ENCODE results near the gene HS6ST2.

The HS6ST2 gene

DNA sequence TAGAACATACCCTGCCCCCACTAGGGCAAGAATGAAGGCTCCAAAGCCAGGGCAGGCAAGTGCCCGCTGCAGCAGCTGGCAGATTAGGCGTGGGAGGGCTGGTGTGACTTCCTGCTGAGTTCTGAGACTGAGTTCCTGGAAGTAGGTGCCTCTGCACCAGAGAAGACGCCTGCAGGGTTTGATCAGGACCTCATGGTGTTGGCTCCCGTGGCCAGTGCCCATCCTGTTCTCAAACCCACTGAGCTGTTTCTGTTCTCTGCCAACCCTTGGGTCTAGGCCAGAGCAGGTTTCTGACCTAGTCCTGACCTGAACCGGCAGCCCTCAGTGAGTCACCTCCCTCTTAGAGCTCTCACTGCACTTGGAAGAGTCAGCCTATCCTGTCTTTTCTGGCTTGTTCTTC lies 220.7 kb downstream of the HS6ST2 start:
- peak; percentile 47 for DNase-seq

DNA sequence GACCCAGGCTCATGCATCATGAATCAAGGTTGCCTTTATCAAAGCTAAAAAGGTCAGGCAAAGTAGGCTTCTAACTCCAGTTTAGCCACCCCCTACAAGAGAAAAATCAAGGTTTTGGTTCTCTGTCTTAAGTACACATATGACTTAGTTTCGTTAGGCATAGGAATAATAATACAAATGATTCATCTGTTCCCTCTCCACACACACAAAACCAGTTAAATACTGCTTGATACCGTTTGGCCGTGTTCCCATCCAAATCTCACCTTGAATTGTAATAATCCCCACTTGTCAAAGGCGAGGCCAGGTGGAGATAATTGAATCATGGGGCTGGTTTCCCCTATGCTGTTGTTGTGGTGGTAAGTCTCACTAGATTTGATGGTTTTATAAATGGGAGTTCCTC lies 226.2 kb downstream of the HS6ST2 start:
- peak; percentile 2 for DNase-seq

DNA sequence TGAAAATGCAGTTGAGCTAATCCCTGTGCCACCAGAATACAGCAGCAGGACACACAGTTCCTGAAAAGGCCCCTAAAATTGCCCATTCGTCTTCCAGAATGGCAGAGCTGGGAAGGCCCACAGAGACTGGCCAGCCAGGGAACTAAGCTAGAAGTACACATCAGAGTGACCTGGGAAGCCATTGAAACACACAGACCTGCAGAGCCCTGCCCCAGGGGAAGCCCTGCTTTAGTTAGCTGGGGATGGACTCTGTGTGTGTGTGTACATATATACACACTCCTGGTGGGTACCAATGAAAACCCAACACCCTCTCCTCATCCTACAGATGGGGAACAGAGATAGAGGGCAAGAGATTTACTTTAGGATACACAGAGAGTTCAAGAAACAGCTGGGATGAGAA lies 227.7 kb downstream of the HS6ST2 start:
- no peak for DNase-seq

DNA sequence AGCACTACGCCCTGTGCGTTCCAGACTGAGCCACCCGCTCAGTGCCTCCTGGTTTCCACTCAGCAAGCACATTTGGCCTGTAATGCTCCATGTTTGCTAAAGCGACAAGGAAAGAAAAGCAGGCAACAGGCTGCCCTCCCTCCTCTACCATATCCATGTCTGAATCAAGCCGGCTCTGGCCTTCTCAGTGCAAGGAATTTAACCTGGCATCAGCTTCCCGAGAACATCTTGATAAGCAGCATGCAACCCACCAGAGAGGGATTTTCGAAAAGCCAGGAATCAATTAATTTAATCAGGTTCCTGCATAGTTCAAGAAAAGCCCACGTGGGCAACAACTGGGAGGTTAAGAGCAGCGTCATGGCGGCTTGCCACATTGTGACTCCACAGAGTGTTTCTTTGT lies 228.2 kb downstream of the HS6ST2 start:
- DNase-seq = no peak

DNA sequence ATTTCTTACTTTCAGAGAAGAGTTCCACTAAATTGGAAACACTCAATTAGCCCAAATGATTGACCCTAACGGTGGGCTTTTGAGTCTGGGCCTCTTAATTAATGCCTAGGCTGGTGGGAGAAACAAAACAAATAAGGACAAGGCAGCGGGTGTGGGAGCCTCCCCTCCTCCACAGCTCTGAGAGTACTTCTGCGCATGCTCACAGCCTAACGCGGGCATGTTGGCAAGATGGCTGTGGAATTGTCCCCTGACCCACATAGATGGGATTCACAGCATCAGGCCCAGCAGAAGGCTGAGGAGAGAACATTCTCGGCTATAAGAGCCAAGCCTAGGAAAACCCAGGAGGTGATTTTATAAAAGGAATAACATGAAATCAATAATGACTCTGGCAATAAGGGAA lies 230.1 kb downstream of the HS6ST2 start:
- DNase-seq = no peak

DNA sequence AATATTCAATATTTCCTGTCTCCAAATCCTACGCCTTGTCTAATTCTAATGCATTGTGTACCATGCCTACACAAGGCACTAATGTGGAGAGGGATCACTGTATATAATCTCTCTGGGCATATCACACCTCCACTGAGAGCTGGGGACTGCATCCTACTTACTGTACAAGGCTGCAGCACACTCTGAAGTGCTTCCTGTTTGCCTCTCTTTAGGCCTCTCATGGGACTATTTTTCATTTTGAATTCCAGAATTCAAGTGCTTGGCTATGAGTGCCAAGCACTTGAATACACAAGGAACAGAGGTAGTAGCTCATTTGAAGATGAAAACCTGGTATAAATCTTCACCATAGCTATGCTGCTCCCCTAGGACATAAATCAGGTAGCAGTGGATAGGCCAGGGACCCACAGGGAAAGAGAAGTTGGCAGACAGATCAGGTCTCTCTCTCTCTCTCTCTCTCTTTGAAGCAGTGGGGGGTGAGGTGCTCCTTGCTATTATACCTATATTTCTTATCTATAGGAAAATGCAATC lies 239.9 kb downstream of the HS6ST2 start:
- DNase-seq = no peak

DNA sequence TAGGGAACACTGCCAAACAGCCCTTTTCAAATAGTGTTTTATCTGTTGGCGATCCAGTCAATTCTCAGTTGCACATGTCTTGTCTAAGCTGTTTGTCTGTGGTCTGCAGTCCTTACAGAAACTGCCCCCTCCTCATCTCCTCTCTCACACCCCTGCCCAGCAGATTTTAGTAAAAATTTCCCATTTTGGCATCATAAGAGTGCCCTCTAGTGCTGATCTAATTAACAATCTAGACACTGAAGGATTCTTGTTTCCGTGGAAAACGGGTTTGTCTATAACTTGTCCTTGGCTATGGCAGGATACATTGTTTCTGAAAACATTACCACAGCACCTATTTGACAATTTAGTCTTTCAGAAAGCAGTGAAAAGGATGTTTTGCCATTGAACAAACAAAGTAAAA lies 242.4 kb downstream of the HS6ST2 start:
- DNase-seq = no peak

DNA sequence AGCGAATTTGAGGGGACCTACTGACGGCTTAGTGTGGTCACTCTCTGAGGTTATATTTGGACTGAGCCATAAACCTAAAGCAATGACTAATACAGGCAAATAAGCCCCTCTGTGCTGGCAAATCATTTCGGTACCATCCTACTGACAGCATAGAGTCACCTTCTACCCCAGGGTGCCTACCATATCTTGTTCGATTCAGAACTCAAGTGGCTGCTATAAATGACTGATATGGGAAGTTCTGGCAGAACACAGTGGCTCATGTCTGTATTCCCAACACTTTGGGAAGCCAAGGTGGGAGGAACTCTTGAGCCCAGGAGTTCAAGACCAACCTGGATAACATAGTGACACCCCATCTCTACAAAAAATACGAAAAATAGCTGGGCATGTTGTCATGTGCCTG lies 243.5 kb downstream of the HS6ST2 start:
- DNase-seq = no peak

DNA sequence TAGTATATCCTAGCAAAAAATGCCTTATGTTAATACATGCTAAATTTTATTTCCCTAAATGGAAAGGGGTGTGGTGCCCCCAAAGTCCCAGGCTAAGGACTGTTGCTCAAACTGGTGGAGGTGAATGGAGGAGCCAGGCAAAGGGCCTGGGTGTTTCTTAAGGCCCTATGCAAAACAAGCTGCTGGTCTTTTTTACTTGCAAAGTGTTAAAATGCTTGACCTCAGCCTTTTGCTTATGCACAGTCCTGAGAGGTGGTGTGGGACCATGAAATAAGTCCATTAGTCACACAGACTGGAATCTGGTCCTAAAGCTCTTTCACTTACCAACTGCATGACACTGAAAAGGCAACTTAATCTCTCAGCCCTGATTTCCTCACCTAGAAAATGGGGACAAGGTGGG lies 246.1 kb downstream of the HS6ST2 start:
- no peak for DNase-seq

DNA sequence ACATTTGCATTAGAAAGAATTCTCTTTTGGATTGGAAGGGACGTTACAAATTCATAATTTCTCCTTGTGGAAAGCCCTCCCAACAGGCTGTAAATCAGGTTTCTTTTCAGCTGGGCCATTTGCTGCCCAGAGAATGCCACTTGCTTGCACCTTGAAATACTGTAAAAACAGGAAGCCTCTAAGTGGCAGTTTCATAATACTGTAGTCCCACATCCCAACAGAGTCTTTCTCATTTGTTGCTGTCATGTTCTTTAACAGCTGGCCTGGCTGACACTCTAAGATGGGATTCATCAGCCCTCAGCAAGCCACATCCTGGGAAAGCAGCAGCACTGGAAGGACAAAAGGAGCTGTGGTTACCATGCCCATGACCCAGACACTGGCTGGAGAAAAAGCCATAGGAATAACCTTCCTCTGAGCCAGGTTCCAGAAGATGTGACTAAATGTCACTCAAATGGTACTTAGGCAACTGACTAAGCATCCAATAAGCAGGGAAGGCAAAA lies 247.7 kb downstream of the HS6ST2 start:
- no peak for DNase-seq

DNA sequence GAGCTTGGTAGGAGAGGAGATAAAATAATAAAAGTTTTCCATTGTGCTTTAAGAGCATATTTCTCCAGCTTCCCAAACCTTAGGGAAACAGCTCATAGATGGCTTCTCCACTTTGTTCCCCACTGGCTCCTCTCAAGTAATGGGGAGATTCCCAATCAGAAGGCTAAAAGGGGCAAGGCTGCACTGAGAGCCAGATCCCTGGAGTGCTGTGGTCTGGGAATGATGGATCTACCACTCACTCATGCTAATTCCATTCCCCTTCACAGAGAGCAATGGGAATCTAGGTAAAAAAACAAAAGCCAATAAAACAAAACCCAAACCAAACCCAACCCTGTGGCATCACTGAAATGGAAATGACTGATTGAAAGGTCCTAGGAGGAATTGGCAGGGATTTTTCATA lies 249.9 kb downstream of the HS6ST2 start:
- DNase-seq = no peak

DNA sequence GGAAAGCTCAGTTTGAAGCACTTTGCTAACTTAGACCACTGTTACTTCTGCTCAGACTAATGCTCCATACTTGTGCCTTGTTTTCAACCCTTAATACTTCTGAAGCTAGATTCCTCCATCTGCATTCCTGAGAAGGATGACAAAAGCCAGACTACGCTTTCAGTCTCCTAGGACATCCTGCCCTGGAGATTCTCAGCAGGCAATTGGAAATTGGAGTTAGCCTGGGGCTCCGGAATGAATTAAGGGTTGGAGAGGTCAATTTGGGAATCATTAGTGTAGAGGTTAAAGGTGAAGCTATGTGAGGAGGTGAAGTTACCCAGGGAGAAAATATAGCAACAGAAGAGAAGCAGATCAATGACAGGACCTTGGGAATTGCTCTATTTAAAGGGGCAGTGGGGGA lies 253.7 kb downstream of the HS6ST2 start:
- DNase-seq = no peak

DNA sequence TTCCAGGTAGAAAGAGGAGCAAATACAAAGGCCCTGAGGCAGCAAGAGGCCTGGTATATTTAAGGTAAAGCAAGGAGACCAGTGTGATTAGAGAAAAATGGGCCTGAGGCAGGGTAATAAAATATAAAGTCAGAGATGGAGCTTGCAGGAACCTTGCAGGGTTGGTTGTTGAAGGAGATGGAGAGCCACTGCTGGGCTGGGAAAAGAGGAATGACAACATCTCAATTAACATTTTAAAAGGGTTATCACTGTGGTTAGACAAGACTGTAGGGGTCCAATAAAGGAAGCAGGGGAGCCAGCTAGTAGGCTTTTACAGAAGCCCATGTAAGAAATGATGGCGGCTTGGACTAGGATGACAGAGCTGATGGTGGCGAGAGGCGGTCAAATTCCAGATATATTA lies 264.0 kb downstream of the HS6ST2 start:
- no peak for DNase-seq

DNA sequence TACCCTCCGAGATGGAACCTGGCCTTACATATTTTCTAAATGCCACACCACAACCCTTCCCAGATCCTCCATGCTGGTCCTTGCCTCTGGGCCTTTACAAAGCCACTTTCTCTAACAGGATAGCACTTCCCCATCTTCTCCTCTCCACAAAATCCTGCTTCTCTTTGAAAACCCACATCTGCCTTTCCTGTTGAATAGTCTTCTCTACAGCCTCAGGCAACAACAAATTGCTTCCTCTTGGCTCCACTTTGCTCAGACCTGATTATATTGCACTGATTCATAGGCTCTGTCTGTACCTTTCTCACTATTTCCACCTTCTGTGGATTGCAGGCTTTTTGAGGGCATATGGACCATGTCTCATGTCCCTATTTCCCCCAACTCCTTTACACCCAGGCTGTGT lies 265.9 kb downstream of the HS6ST2 start:
- no peak for DNase-seq

DNA sequence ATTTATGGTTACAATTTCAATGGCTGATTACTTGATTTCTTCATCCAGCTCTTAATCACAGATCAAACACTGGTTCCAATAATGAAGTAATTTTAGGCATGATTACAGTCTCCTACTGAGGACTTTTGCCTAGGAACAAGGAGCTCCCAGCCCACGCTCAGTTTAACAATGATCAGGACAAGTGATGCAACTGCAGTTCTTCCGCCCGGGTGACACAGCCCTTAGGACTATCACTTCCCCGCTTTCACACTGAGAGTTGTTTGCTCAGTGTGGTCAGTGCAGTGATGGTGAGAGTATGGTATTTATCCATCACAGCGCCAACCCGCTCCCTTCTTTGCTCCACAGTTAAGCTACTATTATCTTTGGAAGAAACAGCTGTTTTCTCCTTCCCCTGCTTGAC lies 266.4 kb downstream of the HS6ST2 start:
- no peak for DNase-seq

DNA sequence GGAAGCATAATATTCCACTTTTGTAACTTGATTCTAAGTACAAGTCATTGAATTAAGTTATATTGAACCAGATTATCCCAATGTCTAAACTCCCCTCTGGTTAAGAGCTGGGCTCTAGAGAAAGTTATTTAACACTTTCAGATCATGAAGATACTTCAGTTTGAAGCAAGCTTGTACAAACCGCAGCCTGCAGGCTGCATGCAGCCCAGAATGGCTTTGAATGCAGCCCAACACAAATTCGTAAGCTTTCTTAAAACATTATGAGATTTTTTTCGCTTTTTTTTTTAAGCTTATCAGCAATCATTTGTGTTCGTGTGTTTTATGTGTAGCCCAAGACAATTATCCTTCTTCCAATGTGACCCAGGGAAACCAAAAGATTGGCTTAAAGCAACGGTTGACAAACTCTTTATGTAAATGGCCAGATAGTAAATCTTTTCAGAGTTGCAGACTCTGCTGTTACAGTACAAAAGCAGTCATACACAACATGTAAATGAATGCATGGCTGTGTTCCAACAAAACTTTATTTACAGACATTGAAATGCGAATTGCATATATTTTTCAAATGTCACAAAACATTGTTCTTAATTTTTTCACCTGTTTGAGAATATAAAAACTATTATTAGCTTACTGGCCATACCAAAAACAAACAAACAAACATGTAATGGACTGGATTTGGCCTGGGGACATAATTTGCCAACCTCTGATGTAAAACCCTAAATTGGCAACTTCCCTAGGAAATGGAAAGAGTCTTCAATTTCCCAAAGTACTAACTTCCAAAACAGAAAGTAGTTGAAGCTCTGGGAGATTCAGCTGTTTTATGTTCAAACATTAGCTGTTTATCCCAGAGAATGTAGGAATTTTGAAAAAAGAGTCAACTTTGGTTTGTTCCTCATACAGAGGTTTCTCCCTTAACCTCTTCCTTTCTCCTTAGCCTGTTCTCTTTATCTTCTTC lies 268.5 kb downstream of the HS6ST2 start:
- no peak for DNase-seq

DNA sequence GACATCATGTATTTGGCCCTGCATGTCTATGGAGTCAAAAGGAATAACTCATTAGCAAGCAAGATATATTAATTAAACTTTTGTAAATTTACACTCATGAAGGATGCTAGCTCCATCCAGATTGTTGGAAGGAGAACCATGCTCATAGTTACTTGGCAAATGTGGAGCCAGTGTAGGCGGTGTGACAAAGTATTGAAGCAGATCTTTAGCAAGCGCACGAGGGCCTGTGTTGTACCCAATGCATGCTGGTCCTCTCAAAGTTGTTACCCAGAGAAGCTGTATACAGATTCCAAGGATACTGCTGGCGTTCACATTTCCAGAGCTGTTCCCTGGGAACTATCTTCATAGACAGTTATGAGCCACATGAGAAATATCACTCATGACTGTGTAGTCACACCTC lies 273.2 kb downstream of the HS6ST2 start:
- no peak for DNase-seq

DNA sequence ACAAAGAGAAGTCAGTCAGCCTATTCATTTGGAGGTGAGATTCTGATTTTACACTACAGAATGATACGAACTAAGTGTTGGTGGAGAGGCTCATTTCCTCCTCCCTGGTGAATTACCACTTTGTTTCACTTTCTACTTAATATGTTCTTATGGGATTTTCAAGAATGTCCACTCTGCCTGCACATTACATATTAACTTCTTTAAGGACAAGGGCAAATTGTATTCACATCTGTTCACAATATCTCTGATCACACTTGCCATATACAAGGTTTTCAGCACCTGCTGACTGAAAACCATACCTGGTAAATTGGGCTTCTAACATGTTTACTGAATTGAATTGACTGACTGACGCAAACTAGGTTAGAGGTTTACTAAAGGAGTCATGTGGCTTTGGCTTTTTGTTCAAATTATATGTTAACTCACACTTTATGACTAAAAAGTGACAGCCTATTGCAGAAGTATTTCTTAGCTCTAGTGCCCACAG lies 281.2 kb downstream of the HS6ST2 start:
- no peak for DNase-seq

DNA sequence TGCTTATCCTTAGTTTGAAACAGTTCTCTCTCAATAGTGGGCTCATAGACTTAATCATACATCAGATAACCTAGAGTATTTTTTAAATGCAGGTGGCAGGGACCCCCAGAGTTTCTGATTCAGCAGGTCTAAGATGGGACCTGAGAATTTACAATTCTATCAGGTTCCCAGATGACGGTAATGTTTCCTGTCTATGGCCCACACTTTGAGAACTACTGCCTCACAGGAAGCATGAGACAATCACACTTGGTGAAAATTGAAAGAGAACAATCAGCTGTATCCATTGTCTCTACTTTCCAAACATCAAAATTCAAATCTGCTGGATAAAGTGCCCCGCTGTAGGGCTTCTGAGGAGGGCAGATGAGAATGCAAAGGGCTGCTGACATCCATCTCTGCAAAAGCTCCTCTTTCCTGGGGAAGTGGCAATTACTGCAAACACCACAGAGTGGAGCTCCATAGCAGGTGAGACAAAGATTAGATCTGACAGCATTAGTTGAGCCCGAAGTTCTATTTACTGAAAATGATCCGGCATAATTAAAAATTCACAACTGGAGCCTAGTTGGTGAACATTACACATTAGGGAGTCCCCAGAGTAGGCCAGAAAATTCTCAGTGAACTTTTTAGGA lies 281.8 kb downstream of the HS6ST2 start:
- no peak for DNase-seq

DNA sequence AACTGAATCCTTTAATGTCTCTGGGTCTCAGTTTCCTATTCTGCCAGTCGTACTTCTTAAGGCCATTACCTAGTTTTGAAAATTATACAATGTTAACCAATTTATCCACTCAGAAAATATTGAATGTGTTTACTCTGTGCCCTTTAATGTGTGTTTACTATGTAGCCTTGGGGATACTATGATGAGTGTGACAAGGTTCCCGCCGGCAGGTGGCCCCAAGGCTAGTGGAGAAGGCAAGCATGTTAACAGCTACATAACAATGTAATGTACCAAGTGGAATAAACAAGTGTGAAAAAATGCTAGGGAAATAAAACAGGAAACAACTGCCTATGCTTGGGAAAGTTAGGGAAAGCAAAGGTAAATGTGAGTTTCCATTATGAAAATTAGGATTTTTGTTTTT lies 282.3 kb downstream of the HS6ST2 start:
- DNase-seq = no peak

DNA sequence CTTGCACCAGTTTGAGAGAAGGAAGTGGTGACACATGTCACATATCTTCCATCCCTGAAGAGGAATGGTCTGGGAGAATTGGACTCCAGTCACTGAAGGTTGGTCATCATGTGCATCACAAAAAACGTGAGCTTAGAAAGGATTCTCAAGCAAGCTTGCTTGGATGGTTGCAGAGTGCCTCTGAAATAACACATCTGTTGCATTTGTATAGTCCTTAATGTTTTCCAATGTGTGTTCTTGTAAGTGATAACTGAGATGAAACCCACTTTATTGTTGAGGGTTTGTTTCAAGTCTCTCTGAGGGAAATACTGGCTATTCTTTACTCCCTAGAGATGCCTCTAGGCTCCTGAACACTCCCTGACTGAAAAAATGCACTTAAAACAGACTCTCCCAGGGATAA lies 285.1 kb downstream of the HS6ST2 start:
- no peak for DNase-seq

DNA sequence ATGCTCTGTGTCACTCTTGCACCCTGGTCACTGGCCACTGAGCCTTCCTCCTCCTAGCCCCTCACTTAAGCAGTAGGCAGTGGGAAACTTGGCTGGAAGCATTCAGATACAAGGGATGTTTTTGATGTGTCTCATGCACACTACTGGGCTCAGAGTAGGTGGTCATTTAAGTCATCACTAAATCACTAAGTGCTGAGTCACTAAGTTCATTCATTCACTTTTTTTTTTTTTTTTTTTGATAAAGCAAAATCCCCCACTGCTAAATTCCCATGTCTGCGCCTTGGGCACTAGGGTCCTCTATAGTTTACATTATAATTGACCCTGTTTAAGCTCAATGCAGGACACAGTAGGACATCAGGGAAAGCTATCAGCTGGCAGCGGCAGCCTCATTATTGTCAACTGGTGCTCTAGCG lies 287.2 kb downstream of the HS6ST2 start:
- DNase-seq = no peak

DNA sequence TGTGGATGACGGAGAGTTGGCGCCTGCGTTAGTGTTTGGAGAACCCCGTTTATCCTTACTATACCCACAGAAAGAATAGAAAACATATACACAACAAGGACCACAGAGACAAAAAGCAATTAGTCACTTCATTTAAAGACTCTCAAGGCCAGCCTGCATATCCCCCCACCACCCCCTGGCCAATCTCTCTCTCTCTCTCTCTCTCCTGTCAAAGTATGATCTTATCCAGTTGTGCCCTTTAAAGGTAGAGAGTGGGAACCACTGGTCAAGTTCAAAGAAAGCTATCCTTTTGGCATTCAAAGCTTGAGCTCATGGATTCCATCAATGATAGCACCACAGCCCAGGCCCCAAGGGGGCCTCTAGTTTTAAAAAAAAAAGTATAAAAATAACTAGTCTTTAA lies 289.3 kb downstream of the HS6ST2 start:
- no peak for DNase-seq

DNA sequence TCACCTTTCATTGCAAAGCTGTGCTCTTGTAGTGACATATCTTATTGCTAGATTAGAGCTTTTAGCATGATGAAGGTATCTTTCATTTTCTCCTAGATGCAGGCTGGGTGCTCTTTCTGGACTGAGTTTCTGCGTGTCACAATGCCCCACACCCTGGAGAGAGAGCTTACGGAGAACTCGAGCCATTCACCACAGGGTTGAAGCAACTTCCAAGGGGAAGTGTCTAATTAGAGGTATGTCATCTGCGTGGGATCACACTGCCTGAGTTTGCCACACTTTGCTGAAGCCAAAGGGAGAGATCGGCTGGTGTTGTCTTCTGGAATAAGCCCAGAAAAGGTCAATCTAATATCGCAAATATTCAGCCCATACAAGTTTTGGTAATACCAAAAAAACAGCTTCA lies 290.3 kb downstream of the HS6ST2 start:
- DNase-seq = no peak
